Stomach (tissue), 4 donors: ENCODE data around the gene RIMBP3C.
"Not testable (repeated sequence)": the region's sequence is repeated elsewhere in the genome, so short reads cannot be mapped to it uniquely, and the experiment has no call there.

Experiments
- CTCF ChIP-seq, 7 experiments: fragments of 450-650 bp in 4 of 7; fragments of 200-600 bp in 3 of 7; sonication (generic) in 3 of 7; IDR thresholded peaks; one replicate each; pipeline ENCODE4 v1.5.1; 2016 to 2019; ENCODE audit warnings: antibody characterized with exemption in 7 of 7, control low read depth in 2 of 7, mild to moderate bottlenecking in 1 of 7
- EP300 ChIP-seq: sonication (generic); formaldehyde crosslinking; IDR thresholded peaks from one replicate; pipeline ENCODE4 v1.6.1; 2017; ENCODE audit warnings: antibody characterized with exemption
- POLR2A ChIP-seq, 4 donors: fragments of 450-650 bp; IDR thresholded peaks; one replicate each; pipeline ENCODE4 v1.6.1; 2016; ENCODE audit warnings: antibody characterized with exemption in 4 of 4, control low read depth in 2 of 4, mild to moderate bottlenecking in 1 of 4, moderate library complexity in 1 of 4
- POLR2AphosphoS5 ChIP-seq, 3 donors: sonication (generic); formaldehyde crosslinking; IDR thresholded peaks; one replicate each; pipeline ENCODE4 v1.6.1; 2016; ENCODE audit warnings: antibody characterized with exemption in 3 of 3

- not testable (repeated sequence) for TF ChIP-seq POLR2A (IDR thresholded peaks at IDR 0.05); CTCF (IDR thresholded peaks at IDR 0.05); EP300; POLR2AphosphoS5 (IDR thresholded peaks at IDR 0.05)
Measured at GRCh38 chr22:21550008-21550677, 1.1 kb downstream of the RIMBP3C start.
